Osteocyte (in vitro differentiated cells): ENCODE results near the gene HMCN1. TPM values are rescaled to one million over a fixed set of nuclear protein-coding genes. Genes with fewer than 3 reads are reported as not detected.

Experiments used
- DNase-seq: peaks from one replicate; pipeline ENCODE4 v3.0.0; 2021; ENCODE audit warnings: mixed read lengths; ENCODE audit not compliant: unreplicated experiment; ENCODE audit errors: extremely low spot score
- H3K27ac Mint-ChIP-seq: one replicate; pipeline ENCODE4 v1.8.0; 2021; ENCODE audit warnings: mild to moderate bottlenecking, mixed read lengths; ENCODE audit not compliant: unreplicated experiment
- H3K27me3 Mint-ChIP-seq: one replicate; pipeline ENCODE4 v1.8.0; 2021; ENCODE audit warnings: mixed read lengths; ENCODE audit not compliant: unreplicated experiment
- H3K36me3 Mint-ChIP-seq: one replicate; pipeline ENCODE4 v1.8.0; 2021; ENCODE audit warnings: mixed read lengths; ENCODE audit not compliant: unreplicated experiment
- H3K4me1 Mint-ChIP-seq: one replicate; pipeline ENCODE4 v1.8.0; 2021; ENCODE audit warnings: mixed read lengths; ENCODE audit not compliant: unreplicated experiment
- H3K4me3 Mint-ChIP-seq: one replicate; pipeline ENCODE4 v1.8.0; 2021; ENCODE audit warnings: mild to moderate bottlenecking, moderate library complexity, mixed read lengths; ENCODE audit not compliant: unreplicated experiment
- H3K9me3 Mint-ChIP-seq: one replicate; pipeline ENCODE4 v1.8.0; 2021; ENCODE audit warnings: mixed read lengths; ENCODE audit not compliant: unreplicated experiment
- total RNA-seq: library from RNA; stranded (reverse); gene quantifications from 2 replicates; pipeline ENCODE4 v1.2.1, GENCODE V29; 2021
- TF ChIP-seq, protein P1 (sequence below): fragments of 200-600 bp; sonication (generic); IDR thresholded peaks from 2 replicates; pipeline ENCODE4 v1.5.0; 2021; ENCODE audit warnings: antibody characterized with exemption, mild to moderate bottlenecking, moderate library complexity

HMCN1 gene
- total RNA-seq, 1 donor from 2014 or later = 91.4 TPM

DNA sequence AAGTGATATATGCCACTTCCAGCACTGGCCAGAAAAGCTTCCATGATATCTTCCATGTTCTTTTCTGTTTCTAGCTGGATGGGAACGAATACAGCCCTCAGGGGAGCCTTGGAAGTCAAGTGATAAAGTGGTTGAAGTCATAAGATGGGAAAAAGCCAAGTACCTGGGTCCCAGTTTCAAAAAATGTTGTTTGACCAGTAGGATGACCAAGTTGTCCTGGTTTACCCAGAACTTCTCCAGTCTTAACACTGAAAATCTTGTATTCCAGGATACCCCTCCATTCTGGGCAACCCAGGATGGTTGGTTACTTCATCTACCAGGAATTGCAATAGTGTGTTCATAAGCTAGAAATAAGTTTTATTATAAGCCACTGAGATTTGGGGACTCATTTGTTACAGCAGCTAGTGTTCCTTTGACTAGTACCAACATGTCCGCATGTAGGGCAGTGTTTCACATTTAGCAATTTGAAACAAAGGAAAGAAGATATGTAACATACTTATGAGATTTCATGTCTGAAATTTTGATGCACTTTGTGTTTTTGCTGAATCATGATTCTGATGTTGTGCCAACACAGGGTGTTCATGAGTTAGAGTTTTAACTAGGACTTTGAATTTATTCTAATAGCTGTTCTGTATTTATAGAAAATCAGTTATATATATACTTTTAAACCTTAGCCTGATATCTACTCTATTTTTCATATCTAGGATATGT is 500.9 kb downstream of the HMCN1 start:
- no peaks in the 10 kb centered on the region for H3K27me3 Mint-ChIP-seq
- H3K9me3 Mint-ChIP-seq = no peaks in the 10 kb centered on the region
- peaks cover 31% of the 10 kb centered on the region for H3K4me1 Mint-ChIP-seq
- no peaks in the 10 kb centered on the region for H3K36me3 Mint-ChIP-seq
- TF ChIP-seq, protein P1, sequence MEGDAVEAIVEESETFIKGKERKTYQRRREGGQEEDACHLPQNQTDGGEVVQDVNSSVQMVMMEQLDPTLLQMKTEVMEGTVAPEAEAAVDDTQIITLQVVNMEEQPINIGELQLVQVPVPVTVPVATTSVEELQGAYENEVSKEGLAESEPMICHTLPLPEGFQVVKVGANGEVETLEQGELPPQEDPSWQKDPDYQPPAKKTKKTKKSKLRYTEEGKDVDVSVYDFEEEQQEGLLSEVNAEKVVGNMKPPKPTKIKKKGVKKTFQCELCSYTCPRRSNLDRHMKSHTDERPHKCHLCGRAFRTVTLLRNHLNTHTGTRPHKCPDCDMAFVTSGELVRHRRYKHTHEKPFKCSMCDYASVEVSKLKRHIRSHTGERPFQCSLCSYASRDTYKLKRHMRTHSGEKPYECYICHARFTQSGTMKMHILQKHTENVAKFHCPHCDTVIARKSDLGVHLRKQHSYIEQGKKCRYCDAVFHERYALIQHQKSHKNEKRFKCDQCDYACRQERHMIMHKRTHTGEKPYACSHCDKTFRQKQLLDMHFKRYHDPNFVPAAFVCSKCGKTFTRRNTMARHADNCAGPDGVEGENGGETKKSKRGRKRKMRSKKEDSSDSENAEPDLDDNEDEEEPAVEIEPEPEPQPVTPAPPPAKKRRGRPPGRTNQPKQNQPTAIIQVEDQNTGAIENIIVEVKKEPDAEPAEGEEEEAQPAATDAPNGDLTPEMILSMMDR = no peak
- no peak for DNase-seq
- no peak overlapping the region for H3K27ac Mint-ChIP-seq
- H3K4me3 Mint-ChIP-seq = no peak overlapping the region

DNA sequence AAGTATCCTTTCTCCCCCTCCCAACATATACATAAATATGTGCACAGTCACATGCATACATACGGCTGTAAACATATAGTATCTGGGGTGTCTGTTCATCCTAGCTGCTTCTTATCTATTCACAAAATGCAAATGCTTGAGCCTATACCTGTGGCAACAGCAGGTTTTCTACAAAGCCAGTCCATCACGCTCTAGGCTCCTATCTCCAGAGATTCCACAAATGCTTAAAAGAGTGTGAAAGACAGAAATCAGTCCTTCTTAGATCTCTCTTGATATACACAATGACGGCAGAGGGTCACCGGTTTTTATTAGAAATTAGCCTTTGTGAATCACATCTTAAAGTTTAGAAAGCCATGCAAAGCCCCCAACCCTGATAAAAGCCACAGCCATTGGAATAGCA is 501.5 kb downstream of the HMCN1 start:
- no peaks in the 10 kb centered on the region for H3K9me3 Mint-ChIP-seq

DNA sequence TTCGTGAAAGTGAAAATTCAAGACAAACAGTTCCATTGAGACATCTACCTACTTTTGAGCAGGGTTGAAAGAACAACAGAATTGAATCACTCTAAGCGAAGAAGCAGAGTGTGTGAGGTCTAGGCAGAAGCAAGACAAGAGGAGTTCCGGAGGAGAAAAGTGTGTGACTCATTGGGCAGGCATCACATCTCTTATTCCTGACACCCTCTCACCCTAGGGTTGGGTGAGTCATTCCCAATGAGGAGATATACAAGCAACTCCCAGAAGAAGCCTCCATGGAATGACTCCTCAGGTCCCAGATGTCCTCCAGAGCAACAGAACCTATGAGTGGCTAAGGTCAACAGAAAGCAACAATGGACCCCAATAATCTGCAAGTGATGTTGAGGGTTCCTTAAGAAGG is 502.7 kb downstream of the HMCN1 start:
- DNase-seq = no peak
- H3K36me3 Mint-ChIP-seq = no peaks in the 10 kb centered on the region
- no peaks in the 10 kb centered on the region for H3K9me3 Mint-ChIP-seq
- TF ChIP-seq, protein P1 = no peak
- no peak overlapping the region for H3K27ac Mint-ChIP-seq
- no peak overlapping the region for H3K4me3 Mint-ChIP-seq
- peaks cover 31% of the 10 kb centered on the region for H3K4me1 Mint-ChIP-seq
- H3K27me3 Mint-ChIP-seq = peaks cover 3% of the 10 kb centered on the region

More for the DNA sequence above, 501.5 kb downstream of the HMCN1 start:
- no peak for DNase-seq
- Mint-ChIP-seq H3K4me3 (no peak overlapping the region), H3K27ac (no peak overlapping the region), H3K27me3 (no peaks in the 10 kb centered on the region), H3K36me3 (no peaks in the 10 kb centered on the region), H3K4me1 (peaks cover 31% of the 10 kb centered on the region)
- TF ChIP-seq, protein P1 = no peak

DNA sequence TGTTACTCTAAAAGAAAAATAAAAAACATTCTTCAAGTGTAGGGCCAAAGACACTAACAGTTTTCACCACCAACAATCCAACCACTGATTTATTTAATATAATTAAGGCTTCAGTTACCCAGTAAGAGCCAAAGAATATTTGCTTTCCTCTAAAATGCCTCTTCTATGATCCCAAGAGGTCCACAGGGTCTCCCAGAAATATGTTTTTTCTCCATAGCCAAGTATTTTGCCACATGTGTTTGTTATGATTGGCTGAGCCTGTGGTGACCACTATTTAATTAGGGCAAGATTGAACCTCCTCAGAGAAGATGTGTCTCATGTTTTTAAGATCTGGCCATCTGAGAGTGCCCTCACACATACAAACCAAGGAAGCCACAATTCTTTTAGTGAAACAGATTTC is 505.0 kb downstream of the HMCN1 start:
- TF ChIP-seq, protein P1 = no peak
- H3K36me3 Mint-ChIP-seq = no peaks in the 10 kb centered on the region
- H3K4me1 Mint-ChIP-seq = peaks cover 31% of the 10 kb centered on the region
- peak overlapping the region; percentile 52 for H3K27ac Mint-ChIP-seq
- H3K4me3 Mint-ChIP-seq = no peak overlapping the region
- DNase-seq = no peak
- peaks cover 7% of the 10 kb centered on the region for H3K27me3 Mint-ChIP-seq
- no peaks in the 10 kb centered on the region for H3K9me3 Mint-ChIP-seq

DNA sequence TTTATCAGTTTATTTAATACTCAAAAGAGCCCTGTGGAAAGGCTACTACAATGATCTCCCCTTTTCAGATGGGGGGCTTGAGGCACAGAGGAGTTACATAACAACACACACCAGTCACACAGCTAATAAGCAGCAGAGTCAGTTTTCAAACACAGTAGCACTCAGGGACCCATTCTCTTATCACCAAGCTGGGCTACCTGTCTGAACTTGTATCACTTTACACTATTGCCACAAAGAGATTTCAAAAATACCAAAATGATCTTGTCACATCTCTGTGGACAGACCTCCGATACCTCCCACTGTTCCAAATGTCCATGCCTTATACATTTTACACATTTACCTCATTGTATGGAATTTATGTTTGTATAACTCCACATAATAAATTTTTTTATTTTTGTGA is 506.2 kb downstream of the HMCN1 start:
- TF ChIP-seq, protein P1 = no peak
- peaks cover 7% of the 10 kb centered on the region for H3K27me3 Mint-ChIP-seq
- H3K36me3 Mint-ChIP-seq = no peaks in the 10 kb centered on the region
- peaks cover 31% of the 10 kb centered on the region for H3K4me1 Mint-ChIP-seq
- H3K9me3 Mint-ChIP-seq = no peaks in the 10 kb centered on the region
- no peak for DNase-seq
- no peak overlapping the region for H3K4me3 Mint-ChIP-seq
- H3K27ac Mint-ChIP-seq = no peak overlapping the region
